Lower leg skin (tissue), 3 donors: ENCODE results near the gene CMSS1.

ENCODE experiments used
- POLR2A ChIP-seq, 2 donors: fragments of 450-650 bp; IDR thresholded peaks; one replicate each; pipeline ENCODE4 v1.6.1; 2016 to 2017; ENCODE audit warnings: antibody characterized with exemption in 2 of 2, mild to moderate bottlenecking in 1 of 2, moderate library complexity in 1 of 2
- TF ChIP-seq, protein P1 (sequence below), 3 donors: fragments of 450-650 bp; IDR thresholded peaks; one replicate each; pipeline ENCODE4 v1.5.1; 2016; ENCODE audit warnings: antibody characterized with exemption in 3 of 3, mild to moderate bottlenecking in 3 of 3, moderate library complexity in 2 of 3

DNA sequence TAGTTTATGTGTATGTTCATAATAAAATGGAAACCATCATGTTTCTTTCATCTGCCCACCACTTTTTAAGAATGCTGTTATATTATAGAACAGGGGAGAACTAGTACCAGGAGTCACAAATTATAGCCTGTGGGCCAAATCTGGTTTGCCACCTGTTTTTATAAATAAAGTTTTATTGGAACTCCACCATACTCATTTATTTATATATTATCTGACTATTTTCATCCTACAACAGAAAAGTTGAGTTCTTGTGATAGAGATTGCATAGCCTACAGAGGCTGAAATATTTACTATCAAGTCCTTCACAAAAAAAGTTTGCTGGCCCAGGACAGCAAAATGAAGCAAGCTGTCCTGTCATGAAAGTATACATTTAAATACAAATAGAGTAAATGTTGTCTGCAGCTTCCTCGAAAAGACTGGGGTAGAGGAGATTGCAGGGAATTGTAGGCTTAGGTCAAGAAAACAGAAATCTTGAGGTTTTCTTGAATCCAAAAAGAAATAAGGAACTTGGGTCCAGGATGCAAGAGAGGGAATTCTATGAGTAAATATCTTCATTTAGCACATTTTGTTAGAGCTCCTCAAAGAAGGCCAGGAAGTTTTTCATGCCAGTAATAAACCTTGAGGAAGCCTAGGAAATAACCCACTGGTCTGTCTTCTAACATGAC lies 255.5 kb downstream of the CMSS1 start:
- TF ChIP-seq, protein P1, sequence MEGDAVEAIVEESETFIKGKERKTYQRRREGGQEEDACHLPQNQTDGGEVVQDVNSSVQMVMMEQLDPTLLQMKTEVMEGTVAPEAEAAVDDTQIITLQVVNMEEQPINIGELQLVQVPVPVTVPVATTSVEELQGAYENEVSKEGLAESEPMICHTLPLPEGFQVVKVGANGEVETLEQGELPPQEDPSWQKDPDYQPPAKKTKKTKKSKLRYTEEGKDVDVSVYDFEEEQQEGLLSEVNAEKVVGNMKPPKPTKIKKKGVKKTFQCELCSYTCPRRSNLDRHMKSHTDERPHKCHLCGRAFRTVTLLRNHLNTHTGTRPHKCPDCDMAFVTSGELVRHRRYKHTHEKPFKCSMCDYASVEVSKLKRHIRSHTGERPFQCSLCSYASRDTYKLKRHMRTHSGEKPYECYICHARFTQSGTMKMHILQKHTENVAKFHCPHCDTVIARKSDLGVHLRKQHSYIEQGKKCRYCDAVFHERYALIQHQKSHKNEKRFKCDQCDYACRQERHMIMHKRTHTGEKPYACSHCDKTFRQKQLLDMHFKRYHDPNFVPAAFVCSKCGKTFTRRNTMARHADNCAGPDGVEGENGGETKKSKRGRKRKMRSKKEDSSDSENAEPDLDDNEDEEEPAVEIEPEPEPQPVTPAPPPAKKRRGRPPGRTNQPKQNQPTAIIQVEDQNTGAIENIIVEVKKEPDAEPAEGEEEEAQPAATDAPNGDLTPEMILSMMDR (IDR thresholded peaks at IDR 0.05): no peak
- TF ChIP-seq POLR2A (IDR thresholded peaks at IDR 0.05): no peak
